HG02678 (cell line): Measurements from ENCODE around the gene SLAMF8.
A peak's percentile ranks its signal among the peaks of the same experiment; 100 is the strongest.

Experiments
- ATAC-seq: cut with Tn5 transposase; IDR thresholded peaks from one replicate; pipeline ENCODE4 v1.9.1; 2021; ENCODE audit warnings: mild to moderate bottlenecking, moderate library complexity; ENCODE audit not compliant: unreplicated experiment

Gene SLAMF8

DNA sequence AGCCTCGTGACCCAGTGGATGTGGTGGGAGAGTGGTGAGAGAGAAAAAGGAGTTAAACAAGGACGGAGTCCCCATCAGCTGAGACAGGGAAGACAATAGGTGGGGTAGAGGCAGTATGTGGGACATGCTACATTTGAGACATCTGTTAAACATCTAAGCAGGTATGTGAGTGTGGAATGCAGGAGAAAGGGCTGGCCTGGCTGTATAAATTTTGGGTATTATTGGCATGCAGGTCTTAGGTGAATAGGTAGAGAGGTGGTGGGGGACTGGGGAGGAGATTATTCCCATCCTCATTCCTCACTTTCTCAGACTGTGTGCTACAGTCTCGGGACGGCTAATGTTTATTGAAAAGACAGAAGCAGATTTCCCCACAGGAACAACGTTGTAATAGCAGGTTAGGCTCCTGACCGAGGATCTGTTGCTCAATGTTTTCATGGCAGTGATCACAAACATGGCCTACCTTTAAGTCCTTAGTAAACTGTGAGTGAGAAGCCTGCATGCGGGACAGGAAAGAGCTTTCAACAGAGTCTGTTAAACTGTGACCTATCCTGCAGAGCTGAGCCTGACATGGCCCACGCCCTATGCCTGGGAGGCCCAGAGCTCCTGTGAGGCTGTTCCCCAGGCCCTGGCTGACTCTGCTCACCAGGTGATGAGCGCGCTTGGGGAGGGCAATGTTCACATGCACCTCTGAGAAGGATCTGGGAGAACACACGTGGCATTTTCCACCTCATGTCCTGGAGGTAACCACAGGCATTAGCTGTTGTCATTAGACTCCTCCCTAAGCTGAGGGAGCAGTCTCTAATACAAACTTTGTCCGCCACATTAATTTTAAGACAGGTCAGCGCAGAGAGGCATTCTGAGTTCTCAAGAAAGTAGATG lies 19.3 kb downstream of the SLAMF8 start:
- no peak for ATAC-seq

DNA sequence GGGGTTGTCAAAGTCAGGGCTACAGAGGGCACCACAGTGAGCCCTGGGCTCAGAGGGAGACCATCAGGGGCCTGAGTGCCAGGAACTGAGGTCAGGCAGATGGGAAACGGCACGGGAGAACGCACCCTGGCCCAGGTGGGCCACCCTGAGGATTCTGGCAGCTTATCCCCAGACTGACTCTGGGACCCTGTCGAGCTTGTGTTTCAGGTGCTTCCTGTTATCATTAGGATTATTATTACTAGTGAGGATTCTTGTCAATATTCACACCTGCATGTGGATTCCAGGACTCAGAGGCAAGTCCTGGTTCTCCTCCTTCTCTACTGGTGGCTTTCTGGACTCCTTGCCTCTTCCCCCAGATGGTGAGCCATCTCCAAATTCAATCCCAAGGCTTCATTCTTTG lies 20.6 kb downstream of the SLAMF8 start:
- ATAC-seq = no peak

DNA sequence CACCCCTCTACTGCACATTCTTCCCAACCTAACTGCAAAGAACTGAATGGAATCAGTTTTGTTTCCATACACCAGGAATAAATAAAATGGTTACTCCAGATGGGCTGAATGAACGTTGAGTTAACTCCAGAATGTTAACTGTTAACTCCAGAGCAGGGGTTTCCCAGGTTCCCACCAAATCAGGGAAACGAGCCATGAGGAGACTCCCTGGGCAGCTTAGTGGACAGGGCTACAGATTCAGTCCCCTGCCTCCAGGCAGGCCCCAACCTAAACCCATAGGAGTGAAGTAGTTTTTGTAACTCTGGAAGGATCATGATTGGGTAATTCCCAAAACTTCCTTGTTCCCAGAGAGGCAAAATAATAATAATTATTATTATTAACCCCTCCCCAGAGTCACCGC lies 21.7 kb downstream of the SLAMF8 start:
- ATAC-seq = no peak

DNA sequence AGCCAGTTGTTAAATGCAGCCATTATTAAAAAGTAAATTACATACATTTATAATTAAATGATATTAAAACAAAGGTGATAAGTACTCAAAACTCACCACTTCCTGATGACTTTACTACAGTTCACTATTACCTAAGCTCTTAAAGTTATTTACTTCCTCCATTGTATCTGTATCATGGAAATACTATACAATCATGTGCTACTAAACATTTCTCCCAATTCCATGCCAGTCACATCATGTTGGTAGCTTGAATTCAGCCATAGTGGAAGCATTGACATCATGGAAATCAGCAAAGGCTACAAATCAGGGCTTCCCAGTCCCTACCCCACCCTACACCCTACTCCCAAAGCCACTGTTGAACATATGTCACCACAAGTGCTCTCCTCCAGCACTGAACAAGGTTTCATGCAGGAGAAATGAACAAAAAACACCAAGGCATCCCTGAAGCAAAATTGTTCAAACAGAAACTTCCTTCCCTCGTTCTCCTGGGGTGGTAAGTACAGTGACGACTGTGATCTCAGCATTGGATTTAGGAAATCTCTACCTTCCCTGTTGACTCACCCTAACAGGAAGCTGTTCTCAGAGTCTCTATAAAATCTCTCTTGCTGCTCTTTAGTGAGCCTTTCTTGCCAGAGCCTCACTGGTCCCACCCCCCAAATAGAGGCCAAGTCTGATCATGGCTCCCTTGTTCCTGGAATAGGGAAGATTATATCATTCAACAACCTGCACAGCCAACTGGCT lies 23.1 kb downstream of the SLAMF8 start:
- ATAC-seq = no peak

DNA sequence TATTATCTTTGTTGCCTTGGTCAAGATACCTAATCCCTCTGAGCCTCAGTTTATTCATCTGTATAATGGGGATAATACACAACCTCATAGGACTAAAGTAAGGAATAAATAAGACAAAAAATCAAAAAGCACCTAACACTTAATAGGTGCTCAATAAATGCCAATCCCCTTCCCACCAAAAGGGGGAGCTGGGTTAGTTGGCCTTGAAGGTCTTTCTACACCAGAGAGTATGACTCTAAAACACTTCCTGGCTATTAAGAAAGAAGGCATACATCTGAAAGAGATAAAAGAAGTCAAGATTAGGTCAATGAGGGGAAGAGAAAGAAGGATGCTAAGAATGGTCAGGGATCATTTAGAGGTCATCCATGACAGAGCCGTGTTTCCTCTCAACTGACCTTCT lies 24.7 kb downstream of the SLAMF8 start:
- no peak for ATAC-seq

DNA sequence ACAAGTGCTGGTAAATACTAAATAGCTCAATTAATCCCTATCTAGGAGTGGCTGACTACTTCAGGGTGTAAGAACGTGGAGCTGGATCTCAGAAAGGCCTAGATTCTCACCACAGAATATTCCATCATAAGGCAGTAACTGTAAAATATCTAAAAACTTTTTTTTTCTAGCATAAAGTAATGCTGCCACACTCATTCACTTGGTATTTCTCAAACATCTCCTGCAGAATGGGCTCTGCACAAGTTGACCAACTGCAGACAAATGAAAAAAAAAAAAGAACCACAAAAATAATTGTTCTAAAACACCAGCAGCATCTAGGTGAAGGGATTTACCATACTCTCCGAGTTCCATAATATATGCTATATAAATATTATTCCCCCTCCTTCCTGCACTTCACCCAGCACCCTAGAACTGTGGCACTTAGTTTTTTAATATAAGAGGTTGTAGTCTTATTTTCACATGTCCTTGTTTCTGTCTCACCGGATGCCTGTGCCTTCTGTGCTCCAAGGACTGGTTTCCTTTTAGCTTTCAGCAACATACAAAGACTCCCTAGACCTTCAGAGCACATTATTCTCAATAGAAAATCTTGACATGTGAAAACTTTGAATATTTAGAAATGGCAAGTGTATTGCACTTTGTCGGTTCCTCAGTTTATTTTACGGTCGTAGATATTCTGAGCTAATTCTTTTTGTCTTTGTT lies 26.9 kb downstream of the SLAMF8 start:
- no peak for ATAC-seq

DNA sequence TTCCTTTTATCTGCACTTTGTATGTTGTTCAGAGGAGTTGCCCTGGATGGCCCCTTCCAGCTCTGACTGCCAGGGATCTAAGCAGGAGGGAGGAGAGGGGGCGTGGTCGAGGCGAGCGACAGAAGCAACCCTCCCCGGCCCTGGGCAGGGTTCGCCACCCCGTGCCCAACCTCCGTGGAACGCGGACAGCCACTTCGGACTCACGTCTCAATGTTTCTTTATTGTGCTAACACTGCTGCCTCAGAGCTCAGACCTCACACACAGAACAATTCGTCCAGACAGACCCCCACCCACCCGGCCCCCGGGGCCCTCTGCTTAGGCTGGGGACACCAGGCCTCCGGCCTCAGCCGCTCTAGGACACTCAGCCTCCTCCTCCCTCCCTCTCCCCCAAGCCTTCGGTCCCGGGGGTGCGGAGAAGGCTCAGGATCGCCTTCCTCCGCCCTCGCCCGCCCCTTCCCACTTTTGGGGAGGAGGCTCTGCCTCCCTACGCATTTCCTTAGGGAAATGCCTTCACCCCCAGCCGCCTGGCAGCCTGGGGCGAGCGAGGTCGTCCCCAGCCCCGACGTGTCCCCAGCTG lies 27.5 kb downstream of the SLAMF8 start:
- no peak for ATAC-seq

DNA sequence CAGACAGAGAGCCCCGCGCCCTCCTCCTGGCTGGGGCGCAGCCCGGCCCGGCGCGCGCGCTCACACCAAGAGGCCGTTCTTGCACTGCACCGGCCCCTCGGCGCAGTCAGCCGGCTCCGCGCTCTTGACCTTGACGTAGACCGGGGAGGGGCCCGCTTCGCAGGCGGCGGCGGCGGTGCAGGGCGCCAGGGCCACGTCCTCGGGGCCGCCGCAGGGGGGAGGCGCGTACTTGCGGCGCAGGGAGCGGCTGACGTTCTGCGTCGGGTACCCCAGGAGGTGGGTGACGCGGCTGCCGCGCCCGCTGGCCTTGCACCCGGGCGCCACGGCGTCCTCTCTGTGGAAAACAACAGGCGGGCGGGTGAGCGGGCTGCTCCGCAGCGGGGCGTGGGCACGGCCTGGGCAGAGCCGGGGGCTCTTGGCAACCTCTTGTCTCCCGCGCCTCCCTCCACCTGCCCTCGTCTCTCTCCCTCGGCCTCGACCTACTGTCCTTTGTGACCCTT lies 28.1 kb downstream of the SLAMF8 start:
- peak; percentile 92 for ATAC-seq

DNA sequence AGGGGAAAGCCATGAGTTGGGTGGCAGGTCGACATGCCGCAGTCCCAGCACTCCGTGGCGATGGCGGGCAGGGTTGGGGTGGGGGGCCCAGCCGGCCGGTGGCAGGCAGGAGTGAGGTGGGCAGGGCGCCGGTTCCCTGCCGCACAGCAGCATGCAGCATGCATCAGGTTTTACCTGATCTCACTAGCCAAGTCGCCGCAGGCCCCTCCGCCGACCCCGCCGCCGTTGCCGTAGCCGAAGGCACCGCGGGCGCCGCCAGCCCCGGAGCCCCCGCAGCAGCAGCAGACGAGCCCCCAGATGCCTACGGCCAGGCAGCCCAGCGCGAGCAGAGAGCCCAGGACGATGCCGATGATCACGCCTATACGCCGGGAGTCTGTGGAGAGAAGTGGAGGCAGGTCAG lies 29.0 kb downstream of the SLAMF8 start:
- no peak for ATAC-seq

DNA sequence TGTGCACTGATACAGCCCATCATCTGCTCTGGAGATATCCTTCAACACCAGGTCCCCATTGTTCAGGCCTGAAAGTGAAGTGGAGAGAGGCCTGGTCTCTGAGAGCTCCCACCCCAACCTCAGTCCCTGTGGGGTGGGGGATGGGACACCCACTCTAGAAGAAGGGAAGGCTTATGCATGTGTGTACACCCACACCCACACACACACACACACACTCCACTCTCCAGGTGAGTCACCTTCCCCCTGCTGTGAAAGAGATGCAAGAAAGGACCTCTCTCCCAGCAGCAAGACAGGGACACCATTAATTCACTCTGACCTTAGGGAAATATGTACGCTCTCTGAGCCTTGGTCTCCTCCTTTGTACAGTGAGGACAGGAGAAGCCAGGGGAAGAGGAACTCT lies 29.9 kb downstream of the SLAMF8 start:
- no peak for ATAC-seq

DNA sequence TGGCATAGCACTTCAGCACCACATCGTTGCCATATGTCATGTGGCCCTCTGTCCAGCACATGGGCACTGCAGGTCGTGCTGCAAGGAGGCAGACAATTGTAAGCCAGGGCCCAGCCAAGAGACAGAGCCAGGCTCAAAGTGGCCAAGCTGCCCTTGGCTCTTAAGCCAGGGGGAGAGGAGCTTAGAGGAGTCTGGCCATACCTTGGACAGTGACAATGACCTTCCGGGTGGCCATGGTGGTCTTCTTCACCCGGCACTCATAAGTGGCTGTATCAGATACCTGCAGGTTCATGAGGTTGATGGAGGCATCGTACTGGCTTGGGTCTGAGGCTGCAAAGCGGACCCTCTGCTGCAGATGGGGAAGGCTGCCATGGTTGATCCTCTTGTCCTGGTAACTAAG lies 31.2 kb downstream of the SLAMF8 start:
- no peak for ATAC-seq

DNA sequence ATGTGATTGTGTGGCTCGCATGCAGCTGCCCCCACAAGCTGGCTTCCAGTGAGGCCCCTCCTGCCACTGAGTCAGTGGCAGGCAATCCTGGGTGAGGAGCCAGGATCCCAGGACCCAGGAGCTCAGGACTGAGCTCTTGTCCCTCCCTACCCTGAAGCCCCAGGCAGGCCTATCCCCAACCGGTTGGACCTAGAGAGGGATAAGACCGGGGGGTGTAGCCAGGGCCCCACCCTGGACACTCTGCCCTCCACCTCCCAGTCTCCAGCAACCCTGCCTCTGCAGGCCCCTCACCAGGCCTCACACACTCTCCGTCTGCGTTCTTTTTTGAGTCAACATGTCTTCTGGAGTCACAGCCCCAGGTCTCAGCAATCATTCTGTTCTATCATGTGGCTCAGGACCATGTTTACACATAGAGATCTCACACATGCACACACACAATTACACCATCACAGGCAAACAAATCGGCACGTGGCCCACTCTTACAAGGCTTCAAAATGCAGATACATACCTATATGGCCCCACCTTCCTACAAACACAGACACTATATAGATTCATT lies 33.2 kb downstream of the SLAMF8 start:
- ATAC-seq = no peak

DNA sequence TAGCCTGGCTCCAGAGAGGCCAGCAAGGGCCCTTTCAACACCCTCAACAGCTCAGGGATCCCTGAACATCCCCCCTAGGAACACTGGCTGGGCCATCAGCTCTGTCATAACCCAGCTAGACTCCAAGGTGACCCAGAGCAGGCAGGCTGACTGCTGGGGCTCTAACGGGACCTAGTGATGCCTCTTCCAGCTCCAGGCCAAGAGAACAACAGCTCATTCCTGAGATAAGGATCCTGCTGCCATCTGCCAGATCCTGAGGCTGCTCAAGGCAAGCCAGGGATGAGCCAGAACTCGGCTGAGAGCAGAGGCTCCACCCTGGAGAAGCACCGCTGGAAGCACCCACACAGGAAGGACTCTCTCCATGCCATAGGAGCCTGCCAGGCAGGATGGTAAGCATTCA lies 33.8 kb downstream of the SLAMF8 start:
- ATAC-seq = no peak

DNA sequence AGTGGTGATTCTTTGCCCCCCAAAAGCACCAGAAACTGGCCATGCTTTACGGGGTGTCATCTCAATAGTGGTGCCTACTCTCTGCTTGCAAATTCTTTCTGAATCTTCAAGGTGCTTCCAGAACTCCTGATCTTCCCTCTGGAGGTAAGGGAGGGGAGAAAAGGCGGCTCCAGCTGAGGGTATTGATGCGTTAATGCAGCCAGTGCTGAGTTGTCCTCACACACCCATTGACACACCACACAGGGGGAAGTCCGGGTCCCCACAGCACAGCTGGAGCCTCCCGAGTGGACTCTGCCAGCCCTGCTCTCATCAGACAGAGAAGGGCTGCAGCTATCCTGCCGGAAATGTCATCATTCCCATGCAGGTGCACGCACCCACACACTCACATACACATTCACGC lies 34.5 kb downstream of the SLAMF8 start:
- ATAC-seq = no peak

DNA sequence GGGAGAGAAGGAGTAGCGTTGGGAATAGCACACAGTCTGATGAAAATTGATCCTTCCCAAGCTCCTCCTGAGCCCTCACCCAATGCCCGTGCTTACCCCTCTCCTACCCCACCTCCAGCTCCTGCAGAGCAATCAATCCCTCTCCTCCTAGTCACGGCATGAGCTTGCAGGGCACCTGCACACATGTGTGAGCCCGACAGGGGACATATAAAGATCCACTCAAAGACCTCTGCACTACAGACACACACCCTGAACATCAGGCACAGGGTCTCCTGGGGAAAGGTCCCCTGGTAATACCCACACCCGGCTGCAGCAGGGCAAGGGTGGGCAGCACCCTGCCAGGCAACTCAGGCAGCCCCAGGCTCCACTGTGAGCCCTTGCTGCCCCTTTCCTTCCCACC lies 35.4 kb downstream of the SLAMF8 start:
- ATAC-seq = no peak

DNA sequence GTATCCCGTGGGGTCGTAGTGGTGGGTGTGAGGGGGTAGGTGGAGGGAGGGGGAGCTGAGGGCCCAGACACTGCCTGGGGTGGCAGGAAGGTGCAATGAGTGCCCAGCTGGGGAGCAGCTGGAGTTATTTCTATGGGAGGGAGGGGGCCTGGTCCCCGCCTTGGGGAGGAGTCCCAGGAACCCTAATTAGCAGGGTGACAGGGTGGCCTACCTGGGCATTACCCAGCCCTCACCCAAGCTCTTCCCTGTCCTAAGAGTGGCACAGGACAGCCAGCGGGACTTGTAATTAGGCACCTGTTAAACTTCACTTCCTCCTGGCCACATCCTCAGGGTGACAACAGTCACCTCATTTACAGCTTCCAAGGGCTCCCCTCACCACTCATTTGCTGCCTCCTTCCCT lies 35.9 kb downstream of the SLAMF8 start, which contains the start of gene VSIG8:
Gene VSIG8 (minus strand): TSS at position 101 of the 400 bp plus-strand sequence. CDS start 136 bp downstream, outside the sequence.
- no peak for ATAC-seq

DNA sequence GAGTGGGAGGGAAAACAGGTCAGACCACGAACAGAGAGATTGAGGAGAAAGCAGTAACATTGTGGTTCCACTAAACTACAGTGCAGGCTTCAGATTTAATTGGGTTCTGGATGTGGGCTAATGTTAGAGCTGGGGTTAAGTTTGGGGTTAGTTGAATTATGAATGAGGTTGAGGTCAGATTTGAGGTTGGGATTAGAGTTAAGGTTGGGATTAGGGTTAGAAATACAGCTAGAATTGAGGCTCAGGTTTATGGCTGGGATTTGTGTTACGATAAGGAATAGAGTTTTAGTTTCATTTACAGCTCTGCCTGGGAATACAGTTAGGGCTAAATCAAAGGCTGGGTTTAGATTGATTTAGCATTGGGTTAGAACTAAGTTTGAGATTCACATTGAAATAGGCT lies 37.6 kb downstream of the SLAMF8 start:
- no peak for ATAC-seq

DNA sequence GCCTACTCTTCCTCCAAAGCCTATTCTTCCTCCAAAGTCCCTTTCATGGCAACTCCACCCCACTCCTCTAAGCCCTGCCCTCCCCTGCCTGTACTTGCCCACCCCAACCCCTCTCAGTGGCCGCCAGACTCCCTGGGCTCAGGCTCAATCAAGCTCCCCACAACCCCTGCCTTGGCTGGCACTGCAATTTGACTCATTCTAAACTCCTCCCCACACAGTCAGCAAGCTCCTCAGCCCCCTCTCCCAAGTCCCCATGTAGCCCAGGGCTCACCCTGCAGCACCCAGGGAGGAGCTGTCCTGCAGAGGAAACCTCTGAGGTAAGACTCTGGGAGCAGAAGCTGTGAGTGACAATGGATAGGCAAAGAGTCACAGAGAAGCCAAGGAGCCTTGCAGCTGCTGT lies 39.4 kb downstream of the SLAMF8 start:
- ATAC-seq = no peak

DNA sequence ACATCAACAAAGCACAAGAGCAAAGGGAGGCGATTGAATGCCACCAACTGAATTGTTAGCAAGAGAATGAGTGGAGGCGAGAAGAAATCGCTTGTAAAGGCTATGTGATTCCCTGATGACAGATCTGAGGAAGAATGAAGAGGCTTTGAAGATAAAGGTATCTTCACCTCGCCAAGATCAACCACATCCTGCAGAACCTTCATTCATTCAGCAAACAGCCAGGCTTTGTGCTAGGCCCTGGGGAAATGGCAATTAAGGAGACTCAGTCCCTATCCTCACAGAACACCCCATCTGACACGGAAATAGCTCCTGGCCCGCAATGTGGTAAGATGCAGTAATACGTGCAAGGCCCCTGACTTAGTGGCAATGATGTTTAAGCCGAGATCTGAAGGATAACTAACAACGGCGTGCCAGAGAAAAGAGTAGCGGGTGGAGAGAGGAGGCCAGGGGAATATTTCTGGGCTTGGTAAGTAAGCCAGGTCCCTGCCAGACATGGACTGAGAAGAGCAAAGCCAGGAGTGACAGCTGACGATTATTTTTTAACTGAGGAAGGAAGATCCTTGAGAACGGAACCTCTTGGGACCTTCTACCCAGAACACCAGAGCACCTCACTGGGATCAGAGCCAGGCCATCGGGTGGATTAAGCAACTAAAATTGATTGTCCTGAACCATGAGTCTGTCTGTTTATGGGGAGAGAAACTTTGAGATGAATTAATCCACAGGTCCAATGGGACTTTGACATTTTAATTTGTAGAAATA lies 40.4 kb downstream of the SLAMF8 start:
- no peak for ATAC-seq

DNA sequence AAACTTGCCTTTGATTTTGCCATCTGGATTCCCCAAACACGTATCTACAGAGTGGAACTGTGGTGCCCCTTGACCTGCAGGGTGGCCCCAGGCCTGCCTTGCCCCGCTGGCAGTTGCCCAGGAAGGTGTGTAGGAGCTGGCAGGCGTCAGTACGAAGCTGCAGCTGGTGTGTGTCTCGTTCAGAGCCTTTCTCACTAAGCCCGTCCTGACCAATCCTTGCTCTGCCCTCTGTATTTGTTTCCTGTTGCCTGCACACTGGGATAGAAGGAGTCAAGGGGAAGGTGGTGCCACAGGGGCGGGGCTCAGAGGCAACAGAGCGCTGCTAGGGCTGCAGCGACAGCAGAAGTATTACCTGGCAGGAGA lies 41.0 kb downstream of the SLAMF8 start:
- no peak for ATAC-seq
